ENCODE results near the gene SRRD.

The SRRD gene

DNA sequence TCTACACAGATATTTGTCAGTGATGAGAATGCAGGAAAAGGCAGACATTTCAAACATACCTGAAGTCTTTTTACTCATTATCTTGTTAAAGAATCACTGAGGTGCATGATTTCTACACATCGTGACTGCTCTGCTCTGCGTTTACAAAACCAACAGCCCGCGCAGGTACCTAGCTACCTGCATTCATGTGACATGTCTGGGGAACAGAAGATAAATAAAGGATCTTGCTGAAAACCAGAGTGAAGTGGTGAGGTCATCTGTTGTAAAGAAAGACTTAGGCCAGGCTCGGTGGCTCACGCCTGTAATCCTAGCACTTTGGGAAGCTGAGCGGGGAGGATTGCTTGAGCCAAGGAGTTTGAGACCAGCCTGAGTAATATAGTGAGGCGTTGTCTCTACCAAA lies 38.9 kb upstream of the SRRD start:
- Histone ChIP-seq H3K27me3 (ENCODE audit: control insufficient read depth in 5 of 5, insufficient read depth in 4 of 5, low read length in 5 of 5) (peaks cover 0 to 2% (median 0%) of the 10 kb centered on the region in 5 donors), H3K36me3 (ENCODE audit: control insufficient read depth in 5 of 5, insufficient read depth in 5 of 5, low read length in 5 of 5) (peaks cover 0 to 3% (median 0%) of the 10 kb centered on the region in 5 donors), H3K9me3 (ENCODE audit: control insufficient read depth in 5 of 5, low read length in 5 of 5) (no peaks in the 10 kb centered on the region), H3K4me3 (ENCODE audit: low read depth in 1 of 5, low read length in 5 of 5) (no peak overlapping the region), H3K27ac (ENCODE audit: low read depth, low read length) (no peak overlapping the region), H3K4me1 (ENCODE audit: control insufficient read depth in 5 of 5, insufficient read depth in 5 of 5, low read length in 5 of 5) (no peaks in the 10 kb centered on the region), H3K9ac (ENCODE audit: low read length in 5 of 5) (no peak overlapping the region)

DNA sequence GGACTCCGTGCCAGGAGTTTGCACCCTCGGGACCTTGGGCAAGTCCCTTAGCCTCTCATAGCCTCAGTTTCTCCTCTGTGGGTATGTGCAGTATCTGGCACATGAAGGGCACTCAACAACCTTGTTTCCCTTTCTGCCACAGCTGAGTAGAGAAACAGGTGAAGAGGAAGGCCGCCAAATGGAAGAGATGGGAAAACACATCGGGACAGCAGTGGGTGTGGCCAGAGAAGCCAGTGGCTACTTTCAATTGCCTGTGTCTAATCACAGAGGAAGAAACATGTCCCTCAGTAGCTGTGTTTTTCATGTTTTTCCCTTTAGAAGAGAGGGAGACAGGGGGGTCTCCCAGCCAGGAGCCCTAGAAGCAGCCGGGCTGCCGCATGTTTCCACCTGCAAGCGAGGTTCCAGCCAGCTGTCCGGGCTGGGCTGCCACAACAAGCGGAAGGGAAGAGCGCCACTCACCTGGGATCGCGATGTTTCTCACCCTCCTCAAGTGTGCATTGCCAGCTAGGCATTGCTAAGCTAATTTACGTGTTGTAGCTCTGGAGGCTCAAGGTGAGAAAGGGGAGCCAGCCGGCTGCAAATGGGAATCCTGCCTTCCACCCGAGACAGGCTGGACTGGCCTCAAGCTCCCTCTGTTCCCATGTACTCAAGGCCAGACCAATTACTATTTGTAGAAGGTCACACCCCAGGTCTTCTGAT lies 38.0 kb upstream of the SRRD start:
- Histone ChIP-seq H3K27me3 (ENCODE audit: control insufficient read depth in 5 of 5, insufficient read depth in 4 of 5, low read length in 5 of 5) (peaks cover 0 to 2% (median 0%) of the 10 kb centered on the region in 5 donors), H3K9me3 (ENCODE audit: control insufficient read depth in 5 of 5, low read length in 5 of 5) (no peaks in the 10 kb centered on the region), H3K27ac (ENCODE audit: low read depth, low read length) (no peak overlapping the region), H3K4me1 (ENCODE audit: control insufficient read depth in 5 of 5, insufficient read depth in 5 of 5, low read length in 5 of 5) (no peaks in the 10 kb centered on the region), H3K9ac (ENCODE audit: low read length in 5 of 5) (no peak overlapping the region), H3K36me3 (ENCODE audit: control insufficient read depth in 5 of 5, insufficient read depth in 5 of 5, low read length in 5 of 5) (peaks cover 0 to 9% (median 5%) of the 10 kb centered on the region in 5 donors), H3K4me3 (ENCODE audit: low read depth in 1 of 5, low read length in 5 of 5) (no peak overlapping the region)

- no peak overlapping the region for H3K4me3 ChIP-seq (ENCODE audit: low read depth in 1 of 5, low read length in 5 of 5)
- H3K36me3 ChIP-seq (ENCODE audit: control insufficient read depth in 5 of 5, insufficient read depth in 5 of 5, low read length in 5 of 5), result peaks cover 0 to 21% (median 17%) of the 10 kb centered on the region in 5 donors
- H3K27me3 ChIP-seq (ENCODE audit: control insufficient read depth in 5 of 5, insufficient read depth in 4 of 5, low read length in 5 of 5), result peaks cover 0 to 2% (median 0%) of the 10 kb centered on the region in 5 donors
- no peak overlapping the region for H3K9ac ChIP-seq (ENCODE audit: low read length in 5 of 5)
- H3K4me1 ChIP-seq (ENCODE audit: control insufficient read depth in 5 of 5, insufficient read depth in 5 of 5, low read length in 5 of 5), result no peaks in the 10 kb centered on the region
- H3K27ac ChIP-seq (ENCODE audit: low read depth, low read length), result no peak overlapping the region
- H3K9me3 ChIP-seq (ENCODE audit: control insufficient read depth in 5 of 5, low read length in 5 of 5), result no peaks in the 10 kb centered on the region
These were observed 36.7 kb upstream of the SRRD start for GRCh38 chr22:26446808-26447515.

DNA sequence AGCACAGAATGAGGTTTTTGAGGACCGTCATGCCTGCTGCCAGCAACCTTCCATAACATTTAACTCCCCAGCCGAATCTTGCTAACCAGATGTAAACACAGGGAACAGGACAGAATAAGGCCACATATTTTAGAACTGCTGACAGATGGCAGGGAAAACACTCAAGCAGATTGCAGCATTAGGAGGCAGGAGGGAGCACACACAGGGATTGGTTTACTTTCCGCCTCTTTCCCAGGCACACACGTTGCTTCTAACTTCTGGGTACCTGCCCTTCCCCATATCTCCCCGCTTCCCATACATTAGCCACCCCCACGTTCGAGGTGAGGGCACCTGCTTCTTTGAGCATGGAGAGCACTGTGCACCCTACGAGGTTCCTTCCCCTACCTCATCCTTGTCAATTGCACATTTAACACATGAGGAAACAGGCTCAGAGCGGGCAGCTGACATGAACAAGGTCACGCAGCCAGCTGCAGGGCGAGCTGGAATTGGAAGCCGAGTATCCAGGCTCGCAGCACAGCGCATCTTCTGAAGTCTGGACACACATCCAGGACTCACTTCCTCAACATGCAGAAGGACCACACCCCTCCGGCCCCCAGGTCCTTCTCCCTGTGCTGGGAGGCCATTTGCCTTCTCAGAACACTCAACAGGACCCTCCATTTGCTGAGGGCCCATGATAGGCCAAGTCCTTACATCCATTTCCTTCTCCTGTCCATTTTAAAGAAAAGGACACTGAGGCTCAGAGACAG lies 35.9 kb upstream of the SRRD start:
- Histone ChIP-seq H3K9me3 (ENCODE audit: control insufficient read depth in 5 of 5, low read length in 5 of 5) (no peaks in the 10 kb centered on the region), H3K27ac (ENCODE audit: low read depth, low read length) (no peak overlapping the region)

GRCh38 chr22:26448334-26448733 lies 35.3 kb upstream of the SRRD start:
- no peak overlapping the region for H3K27ac ChIP-seq (ENCODE audit: low read depth, low read length)
- peaks cover 0 to 2% (median 0%) of the 10 kb centered on the region in 5 donors for H3K27me3 ChIP-seq (ENCODE audit: control insufficient read depth in 5 of 5, insufficient read depth in 4 of 5, low read length in 5 of 5)
- peaks cover 0 to 35% (median 31%) of the 10 kb centered on the region in 5 donors for H3K36me3 ChIP-seq (ENCODE audit: control insufficient read depth in 5 of 5, insufficient read depth in 5 of 5, low read length in 5 of 5)
- H3K4me1 ChIP-seq (ENCODE audit: control insufficient read depth in 5 of 5, insufficient read depth in 5 of 5, low read length in 5 of 5), result no peaks in the 10 kb centered on the region
- no peak overlapping the region for H3K9ac ChIP-seq (ENCODE audit: low read length in 5 of 5)
- no peaks in the 10 kb centered on the region for H3K9me3 ChIP-seq (ENCODE audit: control insufficient read depth in 5 of 5, low read length in 5 of 5)
- no peak overlapping the region for H3K4me3 ChIP-seq (ENCODE audit: low read depth in 1 of 5, low read length in 5 of 5)

More for the DNA sequence above, 35.9 kb upstream of the SRRD start:
- Histone ChIP-seq H3K36me3 (ENCODE audit: control insufficient read depth in 5 of 5, insufficient read depth in 5 of 5, low read length in 5 of 5) (peaks cover 0 to 29% (median 25%) of the 10 kb centered on the region in 5 donors), H3K4me3 (ENCODE audit: low read depth in 1 of 5, low read length in 5 of 5) (no peak overlapping the region), H3K27me3 (ENCODE audit: control insufficient read depth in 5 of 5, insufficient read depth in 4 of 5, low read length in 5 of 5) (peaks cover 0 to 2% (median 0%) of the 10 kb centered on the region in 5 donors), H3K9ac (ENCODE audit: low read length in 5 of 5) (no peak overlapping the region), H3K4me1 (ENCODE audit: control insufficient read depth in 5 of 5, insufficient read depth in 5 of 5, low read length in 5 of 5) (no peaks in the 10 kb centered on the region)

- Histone ChIP-seq H3K36me3 (ENCODE audit: control insufficient read depth in 5 of 5, insufficient read depth in 5 of 5, low read length in 5 of 5) (peaks cover 0 to 41% (median 37%) of the 10 kb centered on the region in 5 donors), H3K27me3 (ENCODE audit: control insufficient read depth in 5 of 5, insufficient read depth in 4 of 5, low read length in 5 of 5) (peaks cover 0 to 2% (median 0%) of the 10 kb centered on the region in 5 donors), H3K4me1 (ENCODE audit: control insufficient read depth in 5 of 5, insufficient read depth in 5 of 5, low read length in 5 of 5) (no peaks in the 10 kb centered on the region), H3K4me3 (ENCODE audit: low read depth in 1 of 5, low read length in 5 of 5) (no peak overlapping the region), H3K9me3 (ENCODE audit: control insufficient read depth in 5 of 5, low read length in 5 of 5) (no peaks in the 10 kb centered on the region), H3K27ac (ENCODE audit: low read depth, low read length) (no peak overlapping the region), H3K9ac (ENCODE audit: low read length in 5 of 5) (no peak overlapping the region)
These were observed 34.7 kb upstream of the SRRD start for GRCh38 chr22:26448941-26449340.

- H3K36me3 ChIP-seq (ENCODE audit: control insufficient read depth in 5 of 5, insufficient read depth in 5 of 5, low read length in 5 of 5), result peaks cover 0 to 45% (median 42%) of the 10 kb centered on the region in 5 donors
- no peak overlapping the region for H3K9ac ChIP-seq (ENCODE audit: low read length in 5 of 5)
These were observed 33.1 kb upstream of the SRRD start for GRCh38 chr22:26450453-26451185.

GRCh38 chr22:26452236-26453016 lies 31.3 kb upstream of the SRRD start:
- Histone ChIP-seq H3K27ac (ENCODE audit: low read depth, low read length) (no peak overlapping the region), H3K9ac (ENCODE audit: low read length in 5 of 5) (no peak overlapping the region), H3K36me3 (ENCODE audit: control insufficient read depth in 5 of 5, insufficient read depth in 5 of 5, low read length in 5 of 5) (peaks cover 4 to 60% (median 52%) of the 10 kb centered on the region in 5 donors), H3K4me3 (ENCODE audit: low read depth in 1 of 5, low read length in 5 of 5) (no peak overlapping the region), H3K4me1 (ENCODE audit: control insufficient read depth in 5 of 5, insufficient read depth in 5 of 5, low read length in 5 of 5) (no peaks in the 10 kb centered on the region), H3K9me3 (ENCODE audit: control insufficient read depth in 5 of 5, low read length in 5 of 5) (no peaks in the 10 kb centered on the region), H3K27me3 (ENCODE audit: control insufficient read depth in 5 of 5, insufficient read depth in 4 of 5, low read length in 5 of 5) (no peaks in the 10 kb centered on the region)

More at GRCh38 chr22:26450453-26451185, 33.1 kb upstream of the SRRD start:
- Histone ChIP-seq H3K27ac (ENCODE audit: low read depth, low read length) (no peak overlapping the region), H3K9me3 (ENCODE audit: control insufficient read depth in 5 of 5, low read length in 5 of 5) (no peaks in the 10 kb centered on the region), H3K4me3 (ENCODE audit: low read depth in 1 of 5, low read length in 5 of 5) (no peak overlapping the region), H3K4me1 (ENCODE audit: control insufficient read depth in 5 of 5, insufficient read depth in 5 of 5, low read length in 5 of 5) (no peaks in the 10 kb centered on the region), H3K27me3 (ENCODE audit: control insufficient read depth in 5 of 5, insufficient read depth in 4 of 5, low read length in 5 of 5) (peaks cover 0 to 2% (median 0%) of the 10 kb centered on the region in 5 donors)

- H3K27me3 ChIP-seq (ENCODE audit: control insufficient read depth in 5 of 5, insufficient read depth in 4 of 5, low read length in 5 of 5), result no peaks in the 10 kb centered on the region
- H3K4me3 ChIP-seq (ENCODE audit: low read depth in 1 of 5, low read length in 5 of 5), result no peak overlapping the region
- no peak overlapping the region for H3K9ac ChIP-seq (ENCODE audit: low read length in 5 of 5)
- peaks cover 4 to 68% (median 60%) of the 10 kb centered on the region in 5 donors for H3K36me3 ChIP-seq (ENCODE audit: control insufficient read depth in 5 of 5, insufficient read depth in 5 of 5, low read length in 5 of 5)
- H3K27ac ChIP-seq (ENCODE audit: low read depth, low read length), result no peak overlapping the region
- H3K4me1 ChIP-seq (ENCODE audit: control insufficient read depth in 5 of 5, insufficient read depth in 5 of 5, low read length in 5 of 5), result no peaks in the 10 kb centered on the region
- no peaks in the 10 kb centered on the region for H3K9me3 ChIP-seq (ENCODE audit: control insufficient read depth in 5 of 5, low read length in 5 of 5)
These were observed 30.5 kb upstream of the SRRD start for GRCh38 chr22:26453216-26453615.
